Measurements from ENCODE around the gene CDH12.

The CDH12 gene

GRCh38 chr5:22411554-22412349 lies 441.4 kb downstream of the CDH12 start:
- Histone ChIP-seq H3K4me1 (ENCODE audit: control insufficient read depth, insufficient read depth, low read length, poor library complexity, severe bottlenecking) (no peaks in the 10 kb centered on the region), H3K4me3 (ENCODE audit: extremely low read depth, insufficient read depth, low read length, poor library complexity, severe bottlenecking) (no peak overlapping the region), H3K36me3 (ENCODE audit: control insufficient read depth, insufficient read depth, low read length) (no peaks in the 10 kb centered on the region), H3K27ac (ENCODE audit: low read depth, low read length, severe bottlenecking) (no peak overlapping the region), H3K9me3 (ENCODE audit: control insufficient read depth, low read length) (no peaks in the 10 kb centered on the region)
- WGBS, 2 experiments (ENCODE audit: insufficient coverage in 2 of 2): 60% methylated on average over 1 of the region's 4 CpGs; no CpG with 5 or more reads in 1 of the 2 experiments

- Histone ChIP-seq H3K4me1 (ENCODE audit: control insufficient read depth, insufficient read depth, low read length, poor library complexity, severe bottlenecking) (no peaks in the 10 kb centered on the region), H3K36me3 (ENCODE audit: control insufficient read depth, insufficient read depth, low read length) (no peaks in the 10 kb centered on the region), H3K9me3 (ENCODE audit: control insufficient read depth, low read length) (no peaks in the 10 kb centered on the region), H3K27ac (ENCODE audit: low read depth, low read length, severe bottlenecking) (no peak overlapping the region), H3K4me3 (ENCODE audit: extremely low read depth, insufficient read depth, low read length, poor library complexity, severe bottlenecking) (no peak overlapping the region)
- WGBS, 2 experiments (ENCODE audit: insufficient coverage in 2 of 2): 100% methylated on average over 1 of the region's 3 CpGs; no CpG with 5 or more reads in 1 of the 2 experiments
Measured at GRCh38 chr5:22391956-22392355, 461.2 kb downstream of the CDH12 start.

GRCh38 chr5:22390888-22391287 lies 462.3 kb downstream of the CDH12 start:
- no peak overlapping the region for H3K4me3 ChIP-seq (ENCODE audit: extremely low read depth, insufficient read depth, low read length, poor library complexity, severe bottlenecking)
- no peaks in the 10 kb centered on the region for H3K9me3 ChIP-seq (ENCODE audit: control insufficient read depth, low read length)
- no peaks in the 10 kb centered on the region for H3K4me1 ChIP-seq (ENCODE audit: control insufficient read depth, insufficient read depth, low read length, poor library complexity, severe bottlenecking)
- no peak overlapping the region for H3K27ac ChIP-seq (ENCODE audit: low read depth, low read length, severe bottlenecking)
- H3K36me3 ChIP-seq (ENCODE audit: control insufficient read depth, insufficient read depth, low read length): no peaks in the 10 kb centered on the region

- Histone ChIP-seq H3K36me3 (ENCODE audit: control insufficient read depth, insufficient read depth, low read length) (no peaks in the 10 kb centered on the region), H3K27ac (ENCODE audit: low read depth, low read length, severe bottlenecking) (peak overlapping the region; percentile 63), H3K4me1 (ENCODE audit: control insufficient read depth, insufficient read depth, low read length, poor library complexity, severe bottlenecking) (peaks cover 16% of the 10 kb centered on the region), H3K9me3 (ENCODE audit: control insufficient read depth, low read length) (no peaks in the 10 kb centered on the region), H3K4me3 (ENCODE audit: extremely low read depth, insufficient read depth, low read length, poor library complexity, severe bottlenecking) (no peak overlapping the region)
- 90 to 100% methylated on average over 1 of the region's 1 CpG for WGBS, 2 experiments (ENCODE audit: insufficient coverage in 2 of 2)
Measured at GRCh38 chr5:22372826-22373660, 480.1 kb downstream of the CDH12 start.

- Histone ChIP-seq H3K9me3 (ENCODE audit: control insufficient read depth, low read length) (no peaks in the 10 kb centered on the region), H3K4me1 (ENCODE audit: control insufficient read depth, insufficient read depth, low read length, poor library complexity, severe bottlenecking) (peaks cover 16% of the 10 kb centered on the region), H3K27ac (ENCODE audit: low read depth, low read length, severe bottlenecking) (peak overlapping the region; percentile 63), H3K4me3 (ENCODE audit: extremely low read depth, insufficient read depth, low read length, poor library complexity, severe bottlenecking) (no peak overlapping the region), H3K36me3 (ENCODE audit: control insufficient read depth, insufficient read depth, low read length) (no peaks in the 10 kb centered on the region)
- WGBS, 2 experiments (ENCODE audit: insufficient coverage in 2 of 2): 100% methylated on average over 4 to 5 of the region's 8 CpGs
Measured at GRCh38 chr5:22372376-22372775, 480.8 kb downstream of the CDH12 start.

GRCh38 chr5:22354956-22355355 lies 498.2 kb downstream of the CDH12 start:
- no peaks in the 10 kb centered on the region for H3K9me3 ChIP-seq (ENCODE audit: control insufficient read depth, low read length)
- no peaks in the 10 kb centered on the region for H3K4me1 ChIP-seq (ENCODE audit: control insufficient read depth, insufficient read depth, low read length, poor library complexity, severe bottlenecking)
- no peak overlapping the region for H3K4me3 ChIP-seq (ENCODE audit: extremely low read depth, insufficient read depth, low read length, poor library complexity, severe bottlenecking)
- H3K27ac ChIP-seq (ENCODE audit: low read depth, low read length, severe bottlenecking): no peak overlapping the region
- WGBS, 2 experiments (ENCODE audit: insufficient coverage in 2 of 2): 100% methylated on average over 1 of the region's 3 CpGs; no CpG with 5 or more reads in 1 of the 2 experiments
- H3K36me3 ChIP-seq (ENCODE audit: control insufficient read depth, insufficient read depth, low read length): no peaks in the 10 kb centered on the region

GRCh38 chr5:22352493-22352892 lies 500.7 kb downstream of the CDH12 start:
- Histone ChIP-seq H3K36me3 (ENCODE audit: control insufficient read depth, insufficient read depth, low read length) (no peaks in the 10 kb centered on the region), H3K4me3 (ENCODE audit: extremely low read depth, insufficient read depth, low read length, poor library complexity, severe bottlenecking) (no peak overlapping the region), H3K9me3 (ENCODE audit: control insufficient read depth, low read length) (no peaks in the 10 kb centered on the region), H3K27ac (ENCODE audit: low read depth, low read length, severe bottlenecking) (no peak overlapping the region), H3K4me1 (ENCODE audit: control insufficient read depth, insufficient read depth, low read length, poor library complexity, severe bottlenecking) (no peaks in the 10 kb centered on the region)
- WGBS, 2 experiments (ENCODE audit: insufficient coverage in 2 of 2): 94 to 96% methylated on average over 3 of the region's 4 CpGs

- H3K9me3 ChIP-seq (ENCODE audit: control insufficient read depth, low read length): no peaks in the 10 kb centered on the region
- no peaks in the 10 kb centered on the region for H3K4me1 ChIP-seq (ENCODE audit: control insufficient read depth, insufficient read depth, low read length, poor library complexity, severe bottlenecking)
- H3K4me3 ChIP-seq (ENCODE audit: extremely low read depth, insufficient read depth, low read length, poor library complexity, severe bottlenecking): no peak overlapping the region
- 38% methylated on average over 1 of the region's 2 CpGs; no CpG with 5 or more reads in 1 of the 2 experiments for WGBS, 2 experiments (ENCODE audit: insufficient coverage in 2 of 2)
- H3K36me3 ChIP-seq (ENCODE audit: control insufficient read depth, insufficient read depth, low read length): no peaks in the 10 kb centered on the region
- no peak overlapping the region for H3K27ac ChIP-seq (ENCODE audit: low read depth, low read length, severe bottlenecking)
Measured at GRCh38 chr5:22351178-22351577, 502.0 kb downstream of the CDH12 start.

- Histone ChIP-seq H3K4me1 (ENCODE audit: control insufficient read depth, insufficient read depth, low read length, poor library complexity, severe bottlenecking) (no peaks in the 10 kb centered on the region), H3K4me3 (ENCODE audit: extremely low read depth, insufficient read depth, low read length, poor library complexity, severe bottlenecking) (no peak overlapping the region), H3K36me3 (ENCODE audit: control insufficient read depth, insufficient read depth, low read length) (no peaks in the 10 kb centered on the region), H3K9me3 (ENCODE audit: control insufficient read depth, low read length) (no peaks in the 10 kb centered on the region), H3K27ac (ENCODE audit: low read depth, low read length, severe bottlenecking) (no peak overlapping the region)
- WGBS, 2 experiments (ENCODE audit: insufficient coverage in 2 of 2): 94 to 100% methylated on average over 1 to 4 of the region's 6 CpGs
Measured at GRCh38 chr5:22348027-22348426, 505.1 kb downstream of the CDH12 start.

GRCh38 chr5:22344000-22344399 lies 509.1 kb downstream of the CDH12 start:
- no peak overlapping the region for H3K27ac ChIP-seq (ENCODE audit: low read depth, low read length, severe bottlenecking)
- no peak overlapping the region for H3K4me3 ChIP-seq (ENCODE audit: extremely low read depth, insufficient read depth, low read length, poor library complexity, severe bottlenecking)
- no peaks in the 10 kb centered on the region for H3K4me1 ChIP-seq (ENCODE audit: control insufficient read depth, insufficient read depth, low read length, poor library complexity, severe bottlenecking)
- WGBS, 2 experiments (ENCODE audit: insufficient coverage in 2 of 2): no CpG with 5 or more reads among the region's 2 CpGs
- no peaks in the 10 kb centered on the region for H3K36me3 ChIP-seq (ENCODE audit: control insufficient read depth, insufficient read depth, low read length)
- H3K9me3 ChIP-seq (ENCODE audit: control insufficient read depth, low read length): no peaks in the 10 kb centered on the region

GRCh38 chr5:22341406-22341805 lies 511.7 kb downstream of the CDH12 start:
- WGBS, 2 experiments (ENCODE audit: insufficient coverage in 2 of 2): no CpG with 5 or more reads among the region's 2 CpGs
- H3K4me1 ChIP-seq (ENCODE audit: control insufficient read depth, insufficient read depth, low read length, poor library complexity, severe bottlenecking): no peaks in the 10 kb centered on the region
- no peaks in the 10 kb centered on the region for H3K36me3 ChIP-seq (ENCODE audit: control insufficient read depth, insufficient read depth, low read length)
- H3K9me3 ChIP-seq (ENCODE audit: control insufficient read depth, low read length): peaks cover 8% of the 10 kb centered on the region
- H3K27ac ChIP-seq (ENCODE audit: low read depth, low read length, severe bottlenecking): no peak overlapping the region
- no peak overlapping the region for H3K4me3 ChIP-seq (ENCODE audit: extremely low read depth, insufficient read depth, low read length, poor library complexity, severe bottlenecking)
